Mucosa of descending colon (tissue), 3 donors: Measurements from ENCODE around the gene LRRC51. TPM values are rescaled to one million over a fixed set of nuclear protein-coding genes. Genes with fewer than 3 reads are reported as not detected.
A peak's percentile ranks its signal among the peaks of the same experiment; 100 is the strongest.

ENCODE experiments used
- ATAC-seq: fragments of 200-7000 bp; cut with Tn5 transposase; one replicate; pipeline ENCODE4 v1.9.1; 2020; ENCODE audit warnings: mild to moderate bottlenecking, moderate library complexity
- DNase-seq, 3 donors: peaks; one replicate each; pipeline ENCODE4 v3.0.0-alpha.2; 2020
- H3K36me3 ChIP-seq: fragments of 200-600 bp; one replicate; pipeline ENCODE4 v1.8.0; 2021; ENCODE audit warnings: low read depth, mild to moderate bottlenecking
- H3K4me1 ChIP-seq: fragments of 200-600 bp; one replicate; pipeline ENCODE4 v1.8.0; 2021; ENCODE audit warnings: low read depth, mild to moderate bottlenecking
- H3K4me3 ChIP-seq: fragments of 200-600 bp; one replicate; pipeline ENCODE4 v1.8.0; 2021; ENCODE audit warnings: mild to moderate bottlenecking
- H3K9me3 ChIP-seq: fragments of 200-600 bp; one replicate; pipeline ENCODE4 v1.8.0; 2021; ENCODE audit warnings: mild to moderate bottlenecking
- intact Hi-C, 2 donors: fragments of 100-400 bp; cut with DNase I in 1 of 2; cut with micrococcal nuclease in 1 of 2; formaldehyde crosslinking; loops; one replicate each; pipeline versions ENCODE4 v1.11.0 to v1.11.1; 2022; cut with DNase I, micrococcal nuclease
- total RNA-seq, 3 donors: library from RNA; stranded (reverse); fragmentation: NEBNext Ultra II Directional in 2 of 3; extraction: Animal tissue kit (Norgen Biotek cat#: 25700) in 2 of 3; gene quantifications; one replicate each; pipeline versions ENCODE4 v1.2.1 to v1.2.4, GENCODE V29; 2021 to 2023
- TF ChIP-seq, protein P1 (sequence below): fragments of 200-600 bp; IDR thresholded peaks from one replicate; pipeline ENCODE4 v1.8.0; 2022; ENCODE audit warnings: antibody characterized with exemption, mild to moderate bottlenecking
- donor health status: DM: no; HTN: no; CAD: no; lungs with moderate emphysema.
- donor health status: DM: no; HTN: no; CAD: no.
- donor health status: DM: no; HTN: yes; CAD: no.

The LRRC51 gene
- total RNA-seq, 3 donors from 2014 or later = 7.5 to 9.4 (median 9.4) TPM

DNA sequence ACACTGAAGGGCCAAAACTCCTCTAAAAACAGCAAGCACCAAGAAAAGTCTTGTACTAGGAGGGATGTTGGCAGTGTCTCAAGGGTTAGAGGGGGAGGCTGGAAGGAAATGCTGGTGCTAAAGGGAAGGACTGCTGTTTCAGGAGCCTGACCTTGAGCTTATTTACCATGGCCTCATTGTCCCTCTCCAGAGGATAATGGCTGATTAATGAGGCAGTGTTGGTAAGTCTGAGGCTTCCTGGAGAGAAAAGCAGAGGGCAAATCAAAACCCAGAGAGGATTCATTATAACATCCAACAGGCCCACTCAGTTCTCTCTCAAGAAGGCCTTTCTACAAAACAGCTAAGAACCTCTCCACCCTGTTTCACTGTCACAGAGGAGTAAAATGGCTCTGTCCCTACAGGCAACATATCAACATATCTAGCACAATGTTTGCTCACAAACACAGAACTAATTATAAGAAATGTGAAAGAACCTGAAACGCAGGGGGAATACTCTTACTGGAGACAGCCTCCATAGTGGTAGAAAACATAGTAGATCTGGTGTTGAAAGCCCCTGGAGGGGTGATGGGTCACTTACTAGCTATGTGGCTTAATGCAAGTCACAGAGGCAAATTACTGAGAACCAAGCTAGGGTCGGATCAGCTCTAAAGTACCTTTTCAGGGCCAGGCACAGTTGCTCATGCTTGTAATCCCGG is 31.7 kb upstream of the LRRC51 start:
- ATAC-seq = no peak
- no peaks in the 10 kb centered on the region for H3K36me3 ChIP-seq
- peaks cover 3% of the 10 kb centered on the region for H3K4me1 ChIP-seq
- no peak for DNase-seq
- no peak overlapping the region for H3K4me3 ChIP-seq
- TF ChIP-seq, protein P1, sequence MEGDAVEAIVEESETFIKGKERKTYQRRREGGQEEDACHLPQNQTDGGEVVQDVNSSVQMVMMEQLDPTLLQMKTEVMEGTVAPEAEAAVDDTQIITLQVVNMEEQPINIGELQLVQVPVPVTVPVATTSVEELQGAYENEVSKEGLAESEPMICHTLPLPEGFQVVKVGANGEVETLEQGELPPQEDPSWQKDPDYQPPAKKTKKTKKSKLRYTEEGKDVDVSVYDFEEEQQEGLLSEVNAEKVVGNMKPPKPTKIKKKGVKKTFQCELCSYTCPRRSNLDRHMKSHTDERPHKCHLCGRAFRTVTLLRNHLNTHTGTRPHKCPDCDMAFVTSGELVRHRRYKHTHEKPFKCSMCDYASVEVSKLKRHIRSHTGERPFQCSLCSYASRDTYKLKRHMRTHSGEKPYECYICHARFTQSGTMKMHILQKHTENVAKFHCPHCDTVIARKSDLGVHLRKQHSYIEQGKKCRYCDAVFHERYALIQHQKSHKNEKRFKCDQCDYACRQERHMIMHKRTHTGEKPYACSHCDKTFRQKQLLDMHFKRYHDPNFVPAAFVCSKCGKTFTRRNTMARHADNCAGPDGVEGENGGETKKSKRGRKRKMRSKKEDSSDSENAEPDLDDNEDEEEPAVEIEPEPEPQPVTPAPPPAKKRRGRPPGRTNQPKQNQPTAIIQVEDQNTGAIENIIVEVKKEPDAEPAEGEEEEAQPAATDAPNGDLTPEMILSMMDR = no peak
- intact Hi-C loops = no loop called here
- no peaks in the 10 kb centered on the region for H3K9me3 ChIP-seq

DNA sequence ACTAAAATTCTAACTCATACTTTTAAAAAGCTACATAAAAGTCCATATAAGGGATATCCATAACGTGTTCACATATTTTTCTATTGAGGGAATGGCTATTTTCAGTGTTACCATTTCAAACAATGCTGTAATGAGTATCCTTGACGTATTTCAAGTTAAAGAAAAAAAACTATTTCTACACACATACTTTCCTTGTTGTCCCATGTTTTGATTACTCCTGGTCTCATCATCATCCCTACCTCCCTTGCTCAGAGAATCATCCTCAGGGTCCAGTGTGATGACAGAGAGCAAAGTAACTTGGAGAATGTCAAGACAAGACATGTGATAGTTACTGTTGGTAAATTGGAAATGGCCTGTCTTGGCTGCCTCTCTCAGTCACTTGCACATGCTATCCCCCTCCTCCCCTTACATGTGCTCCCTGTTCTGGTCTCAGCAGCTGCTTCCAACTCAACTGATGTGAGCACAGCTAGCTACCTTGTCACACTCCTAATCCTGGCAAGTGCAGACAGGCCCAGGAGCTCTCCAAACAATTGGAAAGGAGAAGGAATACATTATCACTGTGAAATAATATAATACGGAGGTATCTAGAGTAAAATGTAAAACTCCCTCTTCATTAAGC is 22.1 kb upstream of the LRRC51 start:
- TF ChIP-seq, protein P1 = no peak
- Histone ChIP-seq H3K36me3 (no peaks in the 10 kb centered on the region), H3K4me1 (no peaks in the 10 kb centered on the region), H3K4me3 (no peak overlapping the region), H3K9me3 (no peaks in the 10 kb centered on the region)
- intact Hi-C loops = no loop called here
- ATAC-seq = no peak
- DNase-seq = no peak

- Histone ChIP-seq H3K4me1 (peaks cover 6% of the 10 kb centered on the region), H3K9me3 (no peaks in the 10 kb centered on the region), H3K4me3 (no peak overlapping the region), H3K36me3 (no peaks in the 10 kb centered on the region)
- intact Hi-C loops = no loop called here
- no peak for ATAC-seq
- no peak for DNase-seq
- TF ChIP-seq, protein P1 = no peak
These were observed 18.8 kb upstream of the LRRC51 start for GRCh38 chr11:72061739-72062396.

- intact Hi-C loops = no loop called here
- no peaks in the 10 kb centered on the region for H3K9me3 ChIP-seq
- no peak overlapping the region for H3K4me3 ChIP-seq
- TF ChIP-seq, protein P1 = no peak
- H3K36me3 ChIP-seq = no peaks in the 10 kb centered on the region
- peaks cover 31% of the 10 kb centered on the region for H3K4me1 ChIP-seq
- peak in 1 of 3 donors; percentile 39 for DNase-seq
- peak; percentile 62 for ATAC-seq
These were observed 13.8 kb upstream of the LRRC51 start for GRCh38 chr11:72066855-72067254.

- intact Hi-C loops = no loop called here
- H3K4me1 ChIP-seq = peaks cover 31% of the 10 kb centered on the region
- H3K4me3 ChIP-seq = no peak overlapping the region
- DNase-seq = no peak
- no peaks in the 10 kb centered on the region for H3K9me3 ChIP-seq
- TF ChIP-seq, protein P1 = no peak
- no peaks in the 10 kb centered on the region for H3K36me3 ChIP-seq
- no peak for ATAC-seq
These were observed 13.4 kb upstream of the LRRC51 start for GRCh38 chr11:72067266-72067665.
